HepG2 (cell line): ENCODE data around the gene TMEM63B. TPM values are rescaled to one million over a fixed set of nuclear protein-coding genes. Genes with fewer than 3 reads are reported as not detected.
A peak's percentile ranks its signal among the peaks of the same experiment; 100 is the strongest.

Source experiments
- ARNTL ChIP-seq: sonication (generic); formaldehyde crosslinking; IDR thresholded peaks from 2 replicates; pipeline ENCODE4 v1.4.0; 2020; ENCODE audit warnings: mild to moderate bottlenecking, missing genetic modification reagents
- DMAP1 ChIP-seq: IDR thresholded peaks from 2 replicates; pipeline ENCODE4 v1.6.1; 2016
- GMEB1 ChIP-seq: sonication (generic); formaldehyde crosslinking; IDR thresholded peaks from 2 replicates; pipeline ENCODE4 v1.5.1; 2020; ENCODE audit warnings: missing genetic modification reagents, mild to moderate bottlenecking, borderline replicate concordance
- IKZF4 ChIP-seq: sonication (generic); formaldehyde crosslinking; IDR thresholded peaks from 2 replicates; pipeline ENCODE4 v1.5.1; 2020; ENCODE audit warnings: borderline replicate concordance, mild to moderate bottlenecking, low read depth, missing genetic modification reagents; ENCODE audit errors: not compliant biosample characterization
- KAT2B ChIP-seq: fragments of 150-350 bp; IDR thresholded peaks from 2 replicates; pipeline ENCODE4 v1.6.1; 2014; ENCODE audit warnings: low read depth, low read length, borderline replicate concordance
- NR2F1 ChIP-seq, 2 experiments: fragments of 450-650 bp in 1 of 2; formaldehyde crosslinking in 1 of 2; IDR thresholded peaks; 2 replicates each; pipeline versions ENCODE4 v1.5.0 to v1.6.1; 2016 to 2020; ENCODE audit warnings: mild to moderate bottlenecking in 1 of 2, missing compliant biosample characterization in 1 of 2, missing genetic modification reagents in 1 of 2, moderate library complexity in 1 of 2
- POGK ChIP-seq: sonication (generic); formaldehyde crosslinking; conservative IDR thresholded peaks from 2 replicates; pipeline ENCODE4 v1.8.0; 2022; ENCODE audit warnings: mild to moderate bottlenecking, moderate library complexity, missing genetic modification reagents
- SNAPC2 ChIP-seq: sonication (generic); formaldehyde crosslinking; IDR thresholded peaks from 2 replicates; pipeline ENCODE4 v1.8.1; 2022; ENCODE audit warnings: mild to moderate bottlenecking, missing genetic modification reagents
- TFDP2 ChIP-seq: sonication (generic); formaldehyde crosslinking; IDR thresholded peaks from 2 replicates; pipeline ENCODE4 v1.4.0; 2020; ENCODE audit warnings: missing genetic modification reagents
- ZBTB44 ChIP-seq: sonication (generic); formaldehyde crosslinking; IDR thresholded peaks from 2 replicates; pipeline ENCODE4 v1.4.0; 2020; ENCODE audit warnings: missing genetic modification reagents
- ZBTB7B ChIP-seq: sonication (generic); formaldehyde crosslinking; IDR thresholded peaks from 2 replicates; pipeline ENCODE4 v1.4.0; 2020; ENCODE audit warnings: missing genetic modification reagents
- ZFYVE20 ChIP-seq: sonication (generic); formaldehyde crosslinking; IDR thresholded peaks from 2 replicates; pipeline ENCODE4 v1.8.0; 2023; ENCODE audit warnings: low read depth, mild to moderate bottlenecking, moderate library complexity, missing genetic modification reagents, borderline replicate concordance
- ZNF124 ChIP-seq: sonication (generic); formaldehyde crosslinking; IDR thresholded peaks from 2 replicates; pipeline ENCODE4 v1.4.0; 2020; ENCODE audit warnings: missing genetic modification reagents
- ZNF205 ChIP-seq: IDR thresholded peaks from 2 replicates; pipeline ENCODE4 v1.6.1; 2018; ENCODE audit warnings: missing biosample characterization, missing genetic modification reagents
- ZNF235 ChIP-seq: sonication (generic); formaldehyde crosslinking; IDR thresholded peaks from 2 replicates; pipeline ENCODE4 v1.8.1; 2023; ENCODE audit warnings: mild to moderate bottlenecking, missing genetic modification reagents, borderline replicate concordance
- ZNF274 ChIP-seq: sonication (generic); formaldehyde crosslinking; IDR thresholded peaks from 2 replicates; pipeline ENCODE4 v1.5.1; 2020; ENCODE audit warnings: mild to moderate bottlenecking, missing genetic modification reagents
- ZNF3 ChIP-seq: IDR thresholded peaks from 2 replicates; pipeline ENCODE4 v1.7.0; 2017; ENCODE audit warnings: inconsistent platforms
- ZNF446 ChIP-seq: sonication (generic); formaldehyde crosslinking; IDR thresholded peaks from 2 replicates; pipeline ENCODE4 v1.5.0; 2020; ENCODE audit warnings: mild to moderate bottlenecking, missing genetic modification reagents
- ZNF747 ChIP-seq: sonication (generic); formaldehyde crosslinking; IDR thresholded peaks from 2 replicates; pipeline ENCODE4 v1.8.1; 2023; ENCODE audit warnings: missing genetic modification reagents, mild to moderate bottlenecking, borderline replicate concordance
- ZNF788 ChIP-seq: sonication (generic); formaldehyde crosslinking; IDR thresholded peaks from 2 replicates; pipeline ENCODE4 v1.5.0; 2020; ENCODE audit warnings: mild to moderate bottlenecking, missing genetic modification reagents, borderline replicate concordance
- ZNF816 ChIP-seq: sonication (generic); formaldehyde crosslinking; IDR thresholded peaks from 2 replicates; pipeline ENCODE4 v1.8.0; 2022; ENCODE audit warnings: missing genetic modification reagents, mild to moderate bottlenecking, borderline replicate concordance
- polyA plus RNA-seq, 8 experiments: library from polyadenylated mRNA; depleted of rRNA in 3 of 8; stranded (reverse) in 7 of 8; unstranded in 1 of 8; fragments of >200 nt; fragmentation: Illumina TruSeq in 4 of 8; extraction: Trizol in 4 of 8; gene quantifications; 2 replicates each; pipeline versions ENCODE4 v1.2.1 to v1.2.3, GENCODE V29; 2011 to 2016; ENCODE audit warnings: low read depth in 4 of 8, missing spikeins in 1 of 8, mixed read lengths in 1 of 8; ENCODE audit not compliant: insufficient read depth in 1 of 8
- total RNA-seq, 5 experiments: library from RNA; depleted of rRNA; stranded (reverse); fragments of >200 nt; fragmentation: Illumina TruSeq; extraction: Trizol; gene quantifications; 2 replicates each; pipeline ENCODE4 v1.2.3, GENCODE V29; 2016; ENCODE audit warnings: low read depth in 1 of 5

The TMEM63B gene
- total and polyA plus RNA-seq, 2 of the 13 experiments (the other 11 are each of a cell fraction or from before 2014, with no cell fraction given), result 27.4 to 75.8 TPM

GRCh38 chr6:44127186-44128019 is at the start of gene TMEM63B, which contains the start of gene MRPL14 (continued):
- TF ChIP-seq ZNF205 (CRISPR knock-in tag) (0 out of 2 replicates have a peak, but pooled peaks have one; percentile 55), DMAP1 (CRISPR knock-in tag) (peak; percentile 51), ZNF235 (CRISPR knock-in tag) (peak; percentile 13; the same call in 1 of the 2 replicates), ZNF124 (CRISPR knock-in tag) (0 out of 2 replicates have a peak, but pooled peaks have one; percentile 39), ZNF274 (0 out of 2 replicates have a peak, but pooled peaks have one; percentile 23), ZBTB7B (peak; percentile 53; the same call in 1 of the 2 replicates), ARNTL (CRISPR knock-in tag) (peak; percentile 48; the same call in 1 of the 2 replicates), POGK (CRISPR knock-in tag) (0 out of 2 replicates have a peak, but pooled peaks have one; percentile 8), ZNF788 (CRISPR knock-in tag) (peak; percentile 52; the same call in 1 of the 2 replicates), NR2F1 (CRISPR knock-in tag; IDR thresholded peaks at IDR 0.05) (no peak), ZBTB44 (no peak), ZFYVE20 (CRISPR knock-in tag) (no peak), GMEB1 (CRISPR knock-in tag) (peak; percentile 90), ZNF3 (no peak), ZNF747 (CRISPR knock-in tag) (no peak), ZNF446 (CRISPR knock-in tag) (0 out of 2 replicates have a peak, but pooled peaks have one; percentile 54), TFDP2 (CRISPR knock-in tag) (peak; percentile 74), ZNF816 (CRISPR knock-in tag) (no peak), IKZF4 (CRISPR knock-in tag) (peak; percentile 88), SNAPC2 (0 out of 2 replicates have a peak, but pooled peaks have one; percentile 4), KAT2B (no peak)
